AG10803 (cell line): ENCODE data around the gene COL12A1.

ENCODE experiments used
- DNase-seq: peaks from one replicate; pipeline ENCODE4 v3.0.0; 2010; ENCODE audit warnings: low read depth
- H3K4me3 ChIP-seq: 2 replicates; pipeline ENCODE4 v1.5.1; 2011; ENCODE audit warnings: mild to moderate bottlenecking, low read length, control low read depth
- TF ChIP-seq, protein P1 (sequence below): conservative IDR thresholded peaks from 2 replicates; pipeline ENCODE4 v1.5.1; 2011; ENCODE audit warnings: mild to moderate bottlenecking, low read length, control low read depth, inconsistent platforms

The COL12A1 gene

GRCh38 chr6:75091467-75092190 lies 114.2 kb downstream of the COL12A1 start:
- TF ChIP-seq, protein P1, sequence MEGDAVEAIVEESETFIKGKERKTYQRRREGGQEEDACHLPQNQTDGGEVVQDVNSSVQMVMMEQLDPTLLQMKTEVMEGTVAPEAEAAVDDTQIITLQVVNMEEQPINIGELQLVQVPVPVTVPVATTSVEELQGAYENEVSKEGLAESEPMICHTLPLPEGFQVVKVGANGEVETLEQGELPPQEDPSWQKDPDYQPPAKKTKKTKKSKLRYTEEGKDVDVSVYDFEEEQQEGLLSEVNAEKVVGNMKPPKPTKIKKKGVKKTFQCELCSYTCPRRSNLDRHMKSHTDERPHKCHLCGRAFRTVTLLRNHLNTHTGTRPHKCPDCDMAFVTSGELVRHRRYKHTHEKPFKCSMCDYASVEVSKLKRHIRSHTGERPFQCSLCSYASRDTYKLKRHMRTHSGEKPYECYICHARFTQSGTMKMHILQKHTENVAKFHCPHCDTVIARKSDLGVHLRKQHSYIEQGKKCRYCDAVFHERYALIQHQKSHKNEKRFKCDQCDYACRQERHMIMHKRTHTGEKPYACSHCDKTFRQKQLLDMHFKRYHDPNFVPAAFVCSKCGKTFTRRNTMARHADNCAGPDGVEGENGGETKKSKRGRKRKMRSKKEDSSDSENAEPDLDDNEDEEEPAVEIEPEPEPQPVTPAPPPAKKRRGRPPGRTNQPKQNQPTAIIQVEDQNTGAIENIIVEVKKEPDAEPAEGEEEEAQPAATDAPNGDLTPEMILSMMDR, result no peak
- DNase-seq, result no peak
- H3K4me3 ChIP-seq, result no peak overlapping the region

DNA sequence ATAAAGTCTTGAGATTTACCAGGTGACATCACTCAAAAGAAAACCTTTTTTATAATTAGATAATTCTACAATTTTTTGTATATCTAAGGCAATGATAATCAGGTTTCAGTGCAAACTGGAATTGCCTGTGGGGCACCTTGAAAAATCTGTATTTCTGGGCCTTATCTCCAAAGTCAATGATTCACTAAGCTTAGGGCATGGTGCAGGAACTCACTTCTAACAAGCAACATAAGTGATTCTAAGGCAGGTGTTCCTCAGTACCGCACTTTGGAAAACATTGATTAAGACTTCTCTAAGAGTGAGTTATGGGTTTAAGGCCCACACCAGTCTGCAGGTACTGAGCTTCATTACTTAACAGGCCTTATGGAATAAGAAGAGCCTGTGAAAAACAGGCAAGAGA lies 115.3 kb downstream of the COL12A1 start:
- no peak overlapping the region for H3K4me3 ChIP-seq

DNA sequence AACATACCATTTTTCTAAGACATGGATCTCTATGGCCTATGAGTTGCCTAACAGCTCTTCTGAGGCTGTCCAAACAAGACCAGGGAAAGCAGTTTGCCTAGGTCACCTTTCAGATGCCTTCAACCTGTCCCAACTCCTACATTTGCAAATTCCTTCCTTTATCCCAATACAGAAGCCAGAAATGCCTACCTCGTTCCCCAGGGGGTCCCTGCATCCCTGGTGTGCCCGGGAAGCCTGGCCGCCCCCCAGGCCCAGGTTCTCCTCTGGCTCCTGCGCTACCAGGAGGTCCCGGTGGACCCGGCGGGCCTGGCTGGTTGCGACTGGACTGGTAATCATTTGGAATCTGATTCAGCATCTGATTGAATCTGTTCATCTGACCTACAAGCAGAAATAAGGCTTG lies 115.9 kb downstream of the COL12A1 start:
- TF ChIP-seq, protein P1, result no peak
- no peak overlapping the region for H3K4me3 ChIP-seq
- no peak for DNase-seq

More for the DNA sequence above, 115.3 kb downstream of the COL12A1 start:
- DNase-seq, result no peak
- TF ChIP-seq, protein P1, result no peak

DNA sequence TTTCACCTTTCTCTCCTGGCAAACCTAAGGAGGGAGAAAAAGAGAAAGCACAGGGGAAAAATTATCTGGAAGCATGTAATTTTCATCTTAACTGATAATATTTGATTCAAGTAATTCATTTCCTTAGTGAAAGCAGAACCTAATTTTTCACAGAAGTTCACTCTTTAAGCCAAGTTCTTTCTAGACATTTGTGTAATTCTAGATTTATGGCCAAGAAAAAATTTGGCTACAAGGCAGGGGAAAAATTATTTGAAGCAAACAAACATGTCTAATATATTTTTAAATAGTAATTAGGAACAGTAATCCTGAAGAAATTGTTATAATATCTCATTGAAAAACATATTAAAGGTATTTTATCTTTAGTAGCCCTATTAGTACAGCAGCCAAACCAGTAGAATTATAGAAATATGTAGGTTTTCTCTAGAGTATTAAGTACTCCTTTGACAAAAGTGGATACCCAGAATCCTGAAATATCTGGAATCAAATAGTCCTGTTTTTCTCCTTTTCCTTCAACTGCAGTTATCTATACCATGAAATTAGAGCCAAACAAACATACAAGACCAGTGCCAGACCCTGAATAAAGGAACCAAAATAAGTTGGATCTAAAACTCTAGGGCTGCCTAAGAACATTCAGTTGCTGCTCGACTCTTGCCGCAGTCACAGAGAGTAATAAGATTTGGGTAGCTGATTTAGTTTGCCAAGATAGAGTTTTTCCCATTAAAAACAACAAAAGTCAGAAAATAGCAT lies 116.5 kb downstream of the COL12A1 start:
- DNase-seq, result no peak
- TF ChIP-seq, protein P1, result no peak
- no peak overlapping the region for H3K4me3 ChIP-seq

- no peak for DNase-seq
- TF ChIP-seq, protein P1, result no peak
- H3K4me3 ChIP-seq, result no peak overlapping the region
Measured at GRCh38 chr6:75085931-75086635, 119.8 kb downstream of the COL12A1 start.

GRCh38 chr6:75084872-75085381 lies 120.9 kb downstream of the COL12A1 start:
- no peak for DNase-seq
- H3K4me3 ChIP-seq, result no peak overlapping the region
- TF ChIP-seq, protein P1, result no peak
